Esophagus muscularis mucosa (tissue), 3 donors: ENCODE results near the gene TATDN2.

ENCODE experiments used
- CTCF ChIP-seq, 3 experiments: fragments of 200-600 bp in 2 of 3; fragments of 450-650 bp in 1 of 3; sonication (generic) in 2 of 3; IDR thresholded peaks; one replicate each; pipeline ENCODE4 v1.5.1; 2017 to 2019; ENCODE audit warnings: antibody characterized with exemption in 3 of 3, mild to moderate bottlenecking in 2 of 3, moderate library complexity in 1 of 3
- POLR2A ChIP-seq: fragments of 450-650 bp; IDR thresholded peaks from one replicate; pipeline ENCODE4 v1.6.1; 2017; ENCODE audit warnings: antibody characterized with exemption, moderate library complexity, mild to moderate bottlenecking, low read depth

- no peak for TF ChIP-seq POLR2A
- TF ChIP-seq CTCF (IDR thresholded peaks at IDR 0.05), result no peak
These were observed 18.7 kb upstream of the TATDN2 start for GRCh38 chr3:10229576-10229975.
